Upper lobe of right lung (tissue), 1 donor: Measurements from ENCODE around the gene RNF146. TPM values are rescaled to one million over a fixed set of nuclear protein-coding genes. Genes with fewer than 3 reads are reported as not detected.

ENCODE experiments used
- ATAC-seq: fragments of 200-7000 bp; cut with Tn5 transposase; one replicate; pipeline ENCODE4 v1.9.1; 2020; ENCODE audit warnings: mild to moderate bottlenecking, moderate library complexity
- DNase-seq: peaks from one replicate; pipeline ENCODE4 v3.0.0-alpha.2; 2020
- H3K27ac ChIP-seq: fragments of 200-600 bp; one replicate; pipeline ENCODE4 v1.8.0; 2022
- H3K27me3 ChIP-seq: fragments of 200-600 bp; one replicate; pipeline ENCODE4 v1.8.0; 2022; ENCODE audit warnings: mild to moderate bottlenecking
- H3K36me3 ChIP-seq: fragments of 200-600 bp; one replicate; pipeline ENCODE4 v1.8.0; 2022
- H3K4me1 ChIP-seq: fragments of 200-600 bp; one replicate; pipeline ENCODE4 v1.8.0; 2022
- H3K4me3 ChIP-seq: fragments of 200-600 bp; one replicate; pipeline ENCODE4 v1.8.0; 2022; ENCODE audit warnings: mild to moderate bottlenecking
- H3K9me3 ChIP-seq: fragments of 200-600 bp; one replicate; pipeline ENCODE4 v1.8.0; 2022
- CTCF ChIP-seq: fragments of 200-600 bp; IDR thresholded peaks from one replicate; pipeline ENCODE4 v1.8.0; 2022; ENCODE audit warnings: antibody characterized with exemption
- intact Hi-C: fragments of 100-400 bp; cut with DNase I; formaldehyde crosslinking; loops from one replicate; pipeline ENCODE4 v1.11.0; 2022
- total RNA-seq: library from RNA; stranded (reverse); fragmentation: NEBNext Ultra II Directional; extraction: Animal tissue kit (Norgen Biotek cat#: 25700); gene quantifications from one replicate; pipeline ENCODE4 v1.2.1, GENCODE V29; 2021
- donor health status: DM: no; HTN: yes; CAD: no; lungs with severe emphysema.

RNF146 gene
- total RNA-seq, 1 donor from 2014 or later: 54.6 TPM

- H3K4me1 ChIP-seq: peaks cover 33% of the 10 kb centered on the region
- H3K36me3 ChIP-seq: peaks cover 12% of the 10 kb centered on the region
- H3K4me3 ChIP-seq: no peak overlapping the region
- H3K27ac ChIP-seq: no peak overlapping the region
- no peaks in the 10 kb centered on the region for H3K27me3 ChIP-seq
- H3K9me3 ChIP-seq: no peaks in the 10 kb centered on the region
- ATAC-seq: no peak
- no peak for DNase-seq
- intact Hi-C loops: no loop called here
- no peak for TF ChIP-seq CTCF
Observed at GRCh38 chr6:127276331-127276730, 9.7 kb downstream of the RNF146 start.

- ATAC-seq (no peak), DNase-seq (no peak)
- Histone ChIP-seq H3K9me3 (no peaks in the 10 kb centered on the region), H3K4me3 (no peak overlapping the region), H3K27ac (no peak overlapping the region), H3K36me3 (peaks cover 30% of the 10 kb centered on the region), H3K27me3 (no peaks in the 10 kb centered on the region), H3K4me1 (peaks cover 25% of the 10 kb centered on the region)
- no peak for TF ChIP-seq CTCF
- intact Hi-C loops: no loop called here
Observed at GRCh38 chr6:127277878-127278843, 11.5 kb downstream of the RNF146 start.

GRCh38 chr6:127279815-127280214 lies 13.2 kb downstream of the RNF146 start:
- Histone ChIP-seq H3K4me1 (peaks cover 17% of the 10 kb centered on the region), H3K27ac (no peak overlapping the region), H3K9me3 (no peaks in the 10 kb centered on the region), H3K36me3 (peaks cover 37% of the 10 kb centered on the region), H3K4me3 (no peak overlapping the region), H3K27me3 (no peaks in the 10 kb centered on the region)
- no peak for TF ChIP-seq CTCF
- intact Hi-C loops: no loop called here
- no peak for ATAC-seq
- DNase-seq: no peak

GRCh38 chr6:127282184-127282583 lies 15.5 kb downstream of the RNF146 start:
- Histone ChIP-seq H3K27me3 (no peaks in the 10 kb centered on the region), H3K9me3 (no peaks in the 10 kb centered on the region), H3K27ac (no peak overlapping the region), H3K4me1 (peaks cover 13% of the 10 kb centered on the region), H3K4me3 (no peak overlapping the region), H3K36me3 (peaks cover 61% of the 10 kb centered on the region)
- DNase-seq (no peak), ATAC-seq (no peak)
- no peak for TF ChIP-seq CTCF
- intact Hi-C loops: no loop called here

- Histone ChIP-seq H3K9me3 (no peaks in the 10 kb centered on the region), H3K4me1 (peaks cover 13% of the 10 kb centered on the region), H3K4me3 (no peak overlapping the region), H3K36me3 (peaks cover 60% of the 10 kb centered on the region), H3K27me3 (no peaks in the 10 kb centered on the region), H3K27ac (no peak overlapping the region)
- ATAC-seq (no peak), DNase-seq (no peak)
- no peak for TF ChIP-seq CTCF
- intact Hi-C loops: no loop called here
Observed at GRCh38 chr6:127288705-127289104, 22.0 kb downstream of the RNF146 start.
